Measurements from ENCODE around the gene IFNGR1. TPM values are rescaled to one million over a fixed set of nuclear protein-coding genes. Genes with fewer than 3 reads are reported as not detected.
"Not testable (repeated sequence)": the region's sequence is repeated elsewhere in the genome, so short reads cannot be mapped to it uniquely, and the experiment has no call there.

The IFNGR1 gene
- total and polyA plus RNA-seq, 2 experiments from 2014 or later = 22.8 to 23.2 TPM

DNA sequence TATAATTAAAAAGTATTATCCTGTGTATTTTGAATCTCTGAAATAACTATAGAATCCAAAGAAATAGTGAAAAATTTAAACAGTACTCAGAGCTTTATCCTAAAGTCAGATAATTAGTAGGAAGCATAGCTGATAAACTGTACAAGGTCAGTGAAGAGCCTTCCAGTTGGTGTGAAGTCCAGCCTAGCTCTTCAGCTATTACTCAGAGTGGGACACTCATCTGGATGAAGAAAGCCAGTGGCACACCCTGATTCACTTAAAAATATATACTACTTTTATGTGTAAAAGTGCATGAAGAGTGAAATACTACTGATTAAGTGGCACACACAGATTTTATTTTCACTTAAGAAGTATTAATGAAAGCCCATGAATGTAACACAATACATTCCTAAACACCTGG is 3.1 kb downstream of the IFNGR1 start (continued):
- TF ChIP-seq, protein P1, sequence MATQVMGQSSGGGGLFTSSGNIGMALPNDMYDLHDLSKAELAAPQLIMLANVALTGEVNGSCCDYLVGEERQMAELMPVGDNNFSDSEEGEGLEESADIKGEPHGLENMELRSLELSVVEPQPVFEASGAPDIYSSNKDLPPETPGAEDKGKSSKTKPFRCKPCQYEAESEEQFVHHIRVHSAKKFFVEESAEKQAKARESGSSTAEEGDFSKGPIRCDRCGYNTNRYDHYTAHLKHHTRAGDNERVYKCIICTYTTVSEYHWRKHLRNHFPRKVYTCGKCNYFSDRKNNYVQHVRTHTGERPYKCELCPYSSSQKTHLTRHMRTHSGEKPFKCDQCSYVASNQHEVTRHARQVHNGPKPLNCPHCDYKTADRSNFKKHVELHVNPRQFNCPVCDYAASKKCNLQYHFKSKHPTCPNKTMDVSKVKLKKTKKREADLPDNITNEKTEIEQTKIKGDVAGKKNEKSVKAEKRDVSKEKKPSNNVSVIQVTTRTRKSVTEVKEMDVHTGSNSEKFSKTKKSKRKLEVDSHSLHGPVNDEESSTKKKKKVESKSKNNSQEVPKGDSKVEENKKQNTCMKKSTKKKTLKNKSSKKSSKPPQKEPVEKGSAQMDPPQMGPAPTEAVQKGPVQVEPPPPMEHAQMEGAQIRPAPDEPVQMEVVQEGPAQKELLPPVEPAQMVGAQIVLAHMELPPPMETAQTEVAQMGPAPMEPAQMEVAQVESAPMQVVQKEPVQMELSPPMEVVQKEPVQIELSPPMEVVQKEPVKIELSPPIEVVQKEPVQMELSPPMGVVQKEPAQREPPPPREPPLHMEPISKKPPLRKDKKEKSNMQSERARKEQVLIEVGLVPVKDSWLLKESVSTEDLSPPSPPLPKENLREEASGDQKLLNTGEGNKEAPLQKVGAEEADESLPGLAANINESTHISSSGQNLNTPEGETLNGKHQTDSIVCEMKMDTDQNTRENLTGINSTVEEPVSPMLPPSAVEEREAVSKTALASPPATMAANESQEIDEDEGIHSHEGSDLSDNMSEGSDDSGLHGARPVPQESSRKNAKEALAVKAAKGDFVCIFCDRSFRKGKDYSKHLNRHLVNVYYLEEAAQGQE (IDR thresholded peaks at IDR 0.05; ENCODE audit: unreplicated experiment) = no peak
- TF ChIP-seq JUNB (IDR thresholded peaks at IDR 0.05; ENCODE audit: unreplicated experiment) = no peak

DNA sequence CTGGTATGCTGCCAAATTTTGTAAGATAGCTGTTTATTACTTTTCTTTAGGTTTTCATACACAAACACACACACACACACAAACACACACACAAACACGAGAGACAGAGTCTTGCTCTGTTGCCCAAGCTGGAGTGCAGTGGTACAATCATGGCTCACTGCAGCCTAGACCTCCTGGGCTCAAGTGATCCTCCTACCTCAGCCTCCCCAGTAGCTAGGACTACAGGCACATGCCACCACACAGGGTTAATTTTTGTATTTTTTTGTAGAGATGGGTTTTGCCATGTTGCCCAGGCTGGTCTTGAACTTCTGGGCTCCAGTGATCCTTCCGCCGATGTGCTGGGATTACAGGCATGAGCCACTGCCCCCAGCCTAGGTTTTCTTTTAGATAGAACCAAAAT is 3.6 kb downstream of the IFNGR1 start:
- not testable (repeated sequence) for H3K9me2 ChIP-seq (ENCODE audit: insufficient read depth); ATAC-seq; H3F3A ChIP-seq (replicated peaks; ENCODE audit: low read depth); H2AFZ ChIP-seq; H3K4me3 Mint-ChIP-seq; DNase-seq (ENCODE audit: low spot score); H3K36me3 ChIP-seq (ENCODE audit: insufficient read depth); H3K27me3 Mint-ChIP-seq (ENCODE audit: insufficient read depth, low read depth, poor library complexity); H3K4me3 ChIP-seq; H3K27me3 ChIP-seq (ENCODE audit: insufficient read depth); H3K4me2 ChIP-seq; H3K27ac Mint-ChIP-seq; H3K27ac ChIP-seq (ENCODE audit: low read depth)
- Mint-ChIP-seq H3K9me3 (peaks cover 18% of the 10 kb centered on the region), H3K36me3 (ENCODE audit: low read depth) (peaks cover 29% of the 10 kb centered on the region), H3K4me1 (peaks cover 19% of the 10 kb centered on the region)
- Histone ChIP-seq H3K4me1 (ENCODE audit: insufficient read depth) (peaks cover 13% of the 10 kb centered on the region), H3K79me2 (replicated peaks; ENCODE audit: insufficient read depth) (peaks cover 83% of the 10 kb centered on the region), H4K20me1 (replicated peaks; ENCODE audit: insufficient read depth) (peaks cover 28% of the 10 kb centered on the region)

DNA sequence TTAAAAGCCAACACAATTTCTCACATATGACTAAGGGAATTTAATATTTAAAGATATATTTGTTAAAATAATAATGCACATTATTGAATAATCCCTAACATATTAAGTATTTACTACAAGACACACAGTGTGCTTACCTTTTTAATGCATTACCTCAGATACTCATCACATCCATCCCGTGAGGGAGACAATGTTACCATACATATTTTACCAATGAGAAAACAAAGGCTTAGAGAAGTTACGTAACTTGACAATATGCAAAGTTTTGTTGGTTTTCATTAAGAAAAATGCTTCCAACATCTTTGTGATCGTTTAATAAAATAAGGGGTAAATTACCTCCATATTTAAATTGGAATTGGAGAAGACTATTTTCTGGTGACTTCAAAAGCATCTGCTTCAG is 4.3 kb downstream of the IFNGR1 start:
- peaks cover 36% of the 10 kb centered on the region for H3K36me3 Mint-ChIP-seq (ENCODE audit: low read depth)
- Histone ChIP-seq H3K27me3 (ENCODE audit: insufficient read depth) (no peaks in the 10 kb centered on the region), H3K79me2 (replicated peaks; ENCODE audit: insufficient read depth) (peaks cover 90% of the 10 kb centered on the region), H3K4me2 (no peak overlapping the region), H3K27ac (ENCODE audit: low read depth) (no peak overlapping the region), H2AFZ (no peak overlapping the region), H3K36me3 (ENCODE audit: insufficient read depth) (no peaks in the 10 kb centered on the region), H3K9me2 (ENCODE audit: insufficient read depth) (no peaks in the 10 kb centered on the region), H3F3A (replicated peaks; ENCODE audit: low read depth) (no peaks in the 10 kb centered on the region), H4K20me1 (replicated peaks; ENCODE audit: insufficient read depth) (peaks cover 28% of the 10 kb centered on the region), H3K4me1 (ENCODE audit: insufficient read depth) (peaks cover 12% of the 10 kb centered on the region), H3K4me3 (no peak overlapping the region)
- no peak overlapping the region for H3K27ac Mint-ChIP-seq
- ATAC-seq (no peak), DNase-seq (ENCODE audit: low spot score) (no peak)
- H3K4me3 Mint-ChIP-seq = no peak overlapping the region
- no peaks in the 10 kb centered on the region for H3K27me3 Mint-ChIP-seq (ENCODE audit: insufficient read depth, low read depth, poor library complexity)
- H3K4me1 Mint-ChIP-seq = peaks cover 17% of the 10 kb centered on the region
- no peak for TF ChIP-seq ZNF331 (CRISPR knock-in tag; IDR thresholded peaks at IDR 0.05; ENCODE audit: low read depth)
- H3K9me3 Mint-ChIP-seq = peaks cover 25% of the 10 kb centered on the region

DNA sequence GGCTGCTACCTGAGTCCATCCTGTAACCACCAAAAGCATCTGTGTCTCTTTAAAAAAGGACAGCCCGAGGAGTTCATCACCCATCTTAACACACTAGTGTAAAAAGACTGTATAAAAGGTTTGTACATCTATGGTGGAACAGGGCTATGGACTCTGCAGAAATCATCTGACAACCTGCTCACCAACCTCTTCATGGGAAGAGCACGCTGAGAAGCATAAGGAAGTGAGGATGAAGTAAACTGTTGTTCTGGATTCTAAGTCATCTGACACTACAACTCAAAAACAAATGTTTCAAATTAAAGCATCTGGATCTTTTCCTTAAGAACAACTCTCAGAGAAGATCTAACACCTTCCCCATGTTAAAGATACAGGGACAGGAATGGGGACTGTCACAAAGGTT is 5.4 kb downstream of the IFNGR1 start:
- DNase-seq (ENCODE audit: low spot score) (no peak), ATAC-seq (no peak)
- Histone ChIP-seq H3K4me1 (ENCODE audit: insufficient read depth) (peaks cover 7% of the 10 kb centered on the region; the same call in 1 of the 2 replicates), H3K27me3 (ENCODE audit: insufficient read depth) (no peaks in the 10 kb centered on the region), H3K27ac (ENCODE audit: low read depth) (no peak overlapping the region), H4K20me1 (replicated peaks; ENCODE audit: insufficient read depth) (peaks cover 28% of the 10 kb centered on the region), H3K4me3 (no peak overlapping the region), H3F3A (replicated peaks; ENCODE audit: low read depth) (no peaks in the 10 kb centered on the region), H3K9me2 (ENCODE audit: insufficient read depth) (no peaks in the 10 kb centered on the region), H2AFZ (no peak overlapping the region), H3K4me2 (no peak overlapping the region), H3K36me3 (ENCODE audit: insufficient read depth) (0 out of 2 replicates have a peak, but pooled peaks cover 3% of the 10 kb centered on the region), H3K79me2 (replicated peaks; ENCODE audit: insufficient read depth) (peaks cover 100% of the 10 kb centered on the region)
- Mint-ChIP-seq H3K4me1 (peaks cover 13% of the 10 kb centered on the region), H3K27me3 (ENCODE audit: insufficient read depth, low read depth, poor library complexity) (no peaks in the 10 kb centered on the region), H3K4me3 (no peak overlapping the region), H3K36me3 (ENCODE audit: low read depth) (peaks cover 47% of the 10 kb centered on the region), H3K9me3 (peaks cover 36% of the 10 kb centered on the region), H3K27ac (no peak overlapping the region)
- TF ChIP-seq JUNB (IDR thresholded peaks at IDR 0.05; ENCODE audit: unreplicated experiment) (no peak), POLR2AphosphoS5 (IDR thresholded peaks at IDR 0.05; ENCODE audit: low read depth) (no peak), ZNF331 (CRISPR knock-in tag; IDR thresholded peaks at IDR 0.05; ENCODE audit: low read depth) (no peak)
- TF ChIP-seq, protein P1 (IDR thresholded peaks at IDR 0.05; ENCODE audit: unreplicated experiment) = no peak
